GM23338 (cell line): ENCODE data around the gene AFAP1L1. TPM values are rescaled to one million over a fixed set of nuclear protein-coding genes. Genes with fewer than 3 reads are reported as not detected.

ENCODE experiments used
- ATAC-seq: fragments of 200-7000 bp; cut with Tn5 transposase; 3 replicates; pipeline ENCODE4 v1.9.1; 2020
- DNase-seq: peaks from one replicate; pipeline ENCODE4 v3.0.0-alpha.2; 2015; ENCODE audit warnings: low spot score
- H2AFZ ChIP-seq: fragments of 200-600 bp; sonication (generic); 2 replicates; pipeline ENCODE4 v1.8.0; 2016; ENCODE audit warnings: antibody characterized with exemption, mild to moderate bottlenecking, moderate library complexity
- H3F3A ChIP-seq: fragments of 200-600 bp; sonication (generic); replicated peaks from 2 replicates; pipeline ENCODE4 v1.8.0; 2017; ENCODE audit warnings: antibody characterized with exemption, mixed run types, low read depth
- H3K27ac ChIP-seq: fragments of 200-600 bp; sonication (generic); 2 replicates; pipeline ENCODE4 v1.6.1; 2016; ENCODE audit warnings: low read depth
- H3K27me3 ChIP-seq: fragments of 200-600 bp; sonication (generic); 2 replicates; pipeline ENCODE4 v1.8.0; 2016; ENCODE audit warnings: mild to moderate bottlenecking, mixed run types, moderate library complexity; ENCODE audit not compliant: insufficient read depth
- H3K36me3 ChIP-seq: fragments of 200-600 bp; sonication (generic); 2 replicates; pipeline ENCODE4 v1.8.0; 2016; ENCODE audit warnings: mild to moderate bottlenecking; ENCODE audit not compliant: insufficient read depth
- H3K4me1 ChIP-seq: fragments of 200-600 bp; sonication (generic); 2 replicates; pipeline ENCODE4 v1.8.0; 2016; ENCODE audit warnings: mild to moderate bottlenecking, moderate library complexity; ENCODE audit not compliant: insufficient read depth
- H3K4me2 ChIP-seq: fragments of 200-600 bp; sonication (generic); 2 replicates; pipeline ENCODE4 v1.7.1; 2017; ENCODE audit warnings: mixed run types
- H3K4me3 ChIP-seq: fragments of 200-600 bp; sonication (generic); 2 replicates; pipeline ENCODE4 v1.6.1; 2016; ENCODE audit warnings: mixed run types
- H3K79me2 ChIP-seq: fragments of 200-600 bp; sonication (generic); replicated peaks from 2 replicates; pipeline ENCODE4 v1.8.0; 2017; ENCODE audit warnings: mild to moderate bottlenecking; ENCODE audit not compliant: insufficient read depth
- H3K9me2 ChIP-seq: fragments of 200-600 bp; sonication (generic); 2 replicates; pipeline ENCODE4 v1.8.0; 2017; ENCODE audit not compliant: insufficient read depth
- H4K20me1 ChIP-seq: fragments of 200-600 bp; sonication (generic); replicated peaks from 2 replicates; pipeline ENCODE4 v1.8.0; 2017; ENCODE audit warnings: mild to moderate bottlenecking; ENCODE audit not compliant: insufficient read depth
- H3K27ac Mint-ChIP-seq: 2 replicates; pipeline ENCODE4 v1.8.0; 2020; ENCODE audit warnings: inconsistent platforms, mild to moderate bottlenecking, moderate library complexity, mixed read lengths
- H3K27me3 Mint-ChIP-seq: 3 replicates; pipeline ENCODE4 v1.8.0; 2022; ENCODE audit warnings: low read depth, mild to moderate bottlenecking, moderate library complexity, mixed read lengths, inconsistent platforms; ENCODE audit not compliant: insufficient read depth, poor library complexity
- H3K36me3 Mint-ChIP-seq: 3 replicates; pipeline ENCODE4 v1.8.0; 2021; ENCODE audit warnings: low read depth, mild to moderate bottlenecking, inconsistent platforms, moderate library complexity, mixed read lengths
- H3K4me1 Mint-ChIP-seq: 3 replicates; pipeline ENCODE4 v1.8.0; 2020; ENCODE audit warnings: mild to moderate bottlenecking, inconsistent platforms, mixed read lengths
- H3K4me3 Mint-ChIP-seq: 3 replicates; pipeline ENCODE4 v1.8.0; 2021; ENCODE audit warnings: moderate library complexity, mild to moderate bottlenecking, inconsistent platforms, mixed read lengths
- H3K9me3 Mint-ChIP-seq: 3 replicates; pipeline ENCODE4 v1.8.0; 2020; ENCODE audit warnings: moderate library complexity, mild to moderate bottlenecking, inconsistent platforms, mixed read lengths
- CREB1 ChIP-seq: fragments of 250-450 bp; sonication (Bioruptor Pico); IDR thresholded peaks from 2 replicates; pipeline ENCODE4 v1.5.0; 2020; ENCODE audit warnings: low read depth, mild to moderate bottlenecking, moderate library complexity
- CTCF ChIP-seq, 2 experiments: fragments of 200-600 bp in 1 of 2; sonication (generic) in 1 of 2; conservative IDR thresholded peaks; 2 replicates each; pipeline versions ENCODE4 v1.5.1 to v1.6.1; 2016 to 2017; ENCODE audit warnings: antibody characterized with exemption in 2 of 2, low read depth in 2 of 2, mild to moderate bottlenecking in 2 of 2, moderate library complexity in 1 of 2
- ETS1 ChIP-seq: IDR thresholded peaks from 2 replicates; pipeline ENCODE4 v1.6.1; 2016; ENCODE audit warnings: antibody characterized with exemption
- EZH2 ChIP-seq: fragments of 200-600 bp; sonication (generic); IDR thresholded peaks from one replicate; pipeline ENCODE4 v1.8.0; 2017; ENCODE audit warnings: antibody characterized with exemption, mild to moderate bottlenecking, low read depth; ENCODE audit not compliant: unreplicated experiment
- EZH2phosphoT487 ChIP-seq: fragments of 200-600 bp; sonication (generic); IDR thresholded peaks from one replicate; pipeline ENCODE4 v1.8.1; 2018; ENCODE audit warnings: antibody characterized with exemption; ENCODE audit not compliant: unreplicated experiment
- JUNB ChIP-seq: IDR thresholded peaks from one replicate; pipeline ENCODE4 v1.6.1; 2016; ENCODE audit warnings: antibody characterized with exemption; ENCODE audit not compliant: unreplicated experiment
- NANOG ChIP-seq: IDR thresholded peaks from 2 replicates; pipeline ENCODE4 v1.6.1; 2016; ENCODE audit warnings: antibody characterized with exemption, borderline replicate concordance
- POLR2AphosphoS5 ChIP-seq: IDR thresholded peaks from 2 replicates; pipeline ENCODE4 v1.6.1; 2016; ENCODE audit warnings: antibody characterized with exemption, low read depth
- REST ChIP-seq: IDR thresholded peaks from one replicate; pipeline ENCODE4 v1.6.1; 2018; ENCODE audit warnings: antibody characterized with exemption; ENCODE audit not compliant: unreplicated experiment
- STAT1 ChIP-seq: IDR thresholded peaks from one replicate; pipeline ENCODE4 v1.6.1; 2016; ENCODE audit warnings: antibody characterized with exemption; ENCODE audit not compliant: unreplicated experiment
- ZNF114 ChIP-seq: fragments of 250-450 bp; sonication (Bioruptor Pico); IDR thresholded peaks from 2 replicates; pipeline ENCODE4 v1.5.0; 2020; ENCODE audit warnings: mild to moderate bottlenecking, moderate library complexity
- ZNF331 ChIP-seq: fragments of 250-450 bp; sonication (Bioruptor Pico); IDR thresholded peaks from 2 replicates; pipeline ENCODE4 v1.5.0; 2020; ENCODE audit warnings: low read depth, mild to moderate bottlenecking, moderate library complexity
- ZNF462 ChIP-seq: fragments of 250-450 bp; sonication (Bioruptor Pico); IDR thresholded peaks from 2 replicates; pipeline ENCODE4 v1.5.0; 2020; ENCODE audit warnings: mild to moderate bottlenecking, moderate library complexity
- polyA plus RNA-seq: library from polyadenylated mRNA; unstranded; fragments of >200 nt; fragmentation: Nextera tagmentation; extraction: Ambion mirVana; gene quantifications from 2 replicates; pipeline ENCODE4 v1.2.1, GENCODE V29; 2016
- total RNA-seq: library from RNA; depleted of rRNA; stranded (reverse); fragments of >200 nt; shearing (Covaris generic); gene quantifications from 2 replicates; pipeline ENCODE4 v1.2.3, GENCODE V29; 2014

Gene AFAP1L1
- total and polyA plus RNA-seq, 2 experiments from 2014 or later = 3.2 to 5.7 TPM

- ATAC-seq (no peak), DNase-seq (no peak)
- Histone ChIP-seq H3K79me2 (no peaks in the 10 kb centered on the region), H2AFZ (no peak overlapping the region), H3K4me2 (no peak overlapping the region), H4K20me1 (no peaks in the 10 kb centered on the region), H3K4me1 (no peaks in the 10 kb centered on the region), H3F3A (no peaks in the 10 kb centered on the region), H3K27me3 (peaks cover 9% of the 10 kb centered on the region), H3K4me3 (no peak overlapping the region), H3K36me3 (no peaks in the 10 kb centered on the region), H3K27ac (no peak overlapping the region), H3K9me2 (no peaks in the 10 kb centered on the region)
- peaks cover 10% of the 10 kb centered on the region for H3K4me1 Mint-ChIP-seq
- no peaks in the 10 kb centered on the region for H3K9me3 Mint-ChIP-seq
- no peaks in the 10 kb centered on the region for H3K36me3 Mint-ChIP-seq
- peaks cover 8% of the 10 kb centered on the region for H3K27me3 Mint-ChIP-seq
- TF ChIP-seq ETS1 (no peak), JUNB (no peak), CREB1 (CRISPR knock-in tag) (no peak), EZH2phosphoT487 (no peak), EZH2 (no peak), STAT1 (no peak), ZNF114 (CRISPR knock-in tag) (no peak), CTCF (conservative IDR thresholded peaks at IDR 0.05; ENCODE audit: low read depth in 2 of 2) (no peak), ZNF331 (no peak), REST (no peak), ZNF462 (CRISPR knock-in tag) (no peak), POLR2AphosphoS5 (no peak), NANOG (no peak)
- H3K4me3 Mint-ChIP-seq = no peak overlapping the region
- H3K27ac Mint-ChIP-seq = no peak overlapping the region
Measured at GRCh38 chr5:149262315-149262714, 9.3 kb upstream of the AFAP1L1 start.
